GM12878 (cell line): Measurements from ENCODE around the gene CYP51A1. TPM values are rescaled to one million over a fixed set of nuclear protein-coding genes. Genes with fewer than 3 reads are reported as not detected.

Source experiments
- ATAC-seq: fragments of 200-7000 bp; cut with Tn5 transposase; 3 replicates; pipeline ENCODE4 v1.9.1; 2020; ENCODE audit warnings: mild to moderate bottlenecking, moderate library complexity
- BruUV-seq: library from RNA; stranded (reverse); fragments of 400-500 nt; replicated peaks from 2 replicates; lab custom pipeline; 2021; lab: Mats Ljungman, UMichigan
- CTCF ChIA-PET: fragments of 300-600 bp; sonication (Branson Sonifier 250); formaldehyde crosslinking; extraction: SDS; loops from one replicate; lab custom pipeline; 2021; ENCODE audit warnings: inconsistent platforms; lab: Yijun Ruan, JAX
- POLR2A ChIA-PET: fragments of 350-600 bp; formaldehyde crosslinking; extraction: SDS; loops from one replicate; lab custom pipeline; 2021; ENCODE audit warnings: inconsistent platforms; lab: Charles Lee
- RAD21 ChIA-PET: fragments of 300-600 bp; sonication (Branson Sonifier 250); formaldehyde crosslinking; loops from one replicate; lab custom pipeline; 2023; ENCODE audit warnings: antibody characterized with exemption; ENCODE audit not compliant: unreplicated experiment; lab: Charles Lee
- SMC1A ChIA-PET: fragments of 300-600 bp; sonication (Branson Sonifier 250); formaldehyde crosslinking; loops from one replicate; lab custom pipeline; 2023; ENCODE audit not compliant: unreplicated experiment, uncharacterized antibody; lab: Charles Lee
- DNase-seq: peaks from one replicate; pipeline ENCODE4 v3.0.0-alpha.2; 2011; ENCODE audit warnings: low read depth, low spot score
- FAIRE-seq: peaks from 3 replicates; lab custom pipeline; 2011; peaks lifted over from hg19 to GRCh38; lab: Jason Lieb, UNC
- H2AFZ ChIP-seq: 2 replicates; pipeline ENCODE4 v1.6.0; 2011; ENCODE audit warnings: low read depth, low read length, control low read depth; ENCODE audit not compliant: control insufficient read depth
- H3K27ac ChIP-seq: 2 replicates; pipeline ENCODE4 v1.5.1; 2011; ENCODE audit warnings: control low read depth; ENCODE audit not compliant: control insufficient read depth, insufficient read depth
- H3K27me3 ChIP-seq, 2 experiments: replicated peaks in 1 of 2; 2 replicates each; pipeline versions ENCODE4 v1.6.0 to v1.6.1; 2011; ENCODE audit warnings: low read length in 1 of 2; ENCODE audit not compliant: control insufficient read depth in 2 of 2, insufficient read depth in 2 of 2
- H3K36me3 ChIP-seq, 2 experiments: 2 replicates each; pipeline ENCODE4 v1.5.1; 2011; ENCODE audit warnings: low read length in 1 of 2; ENCODE audit not compliant: control insufficient read depth in 2 of 2, insufficient read depth in 2 of 2
- H3K4me1 ChIP-seq: 2 replicates; pipeline ENCODE4 v1.6.1; 2011; ENCODE audit warnings: mild to moderate bottlenecking, low read length, moderate library complexity, mixed read lengths; ENCODE audit not compliant: control insufficient read depth, insufficient read depth
- H3K4me2 ChIP-seq: 2 replicates; pipeline ENCODE4 v1.6.0; 2011; ENCODE audit warnings: control low read depth; ENCODE audit not compliant: control insufficient read depth, insufficient read depth
- H3K4me3 ChIP-seq: fragments of 200-600 bp; sonication (generic); 2 replicates; pipeline ENCODE4 v1.5.1; 2016
- H3K79me2 ChIP-seq: 2 replicates; pipeline ENCODE4 v1.6.0; 2011; ENCODE audit warnings: low read length; ENCODE audit not compliant: control insufficient read depth, insufficient read depth
- H3K9ac ChIP-seq: 2 replicates; pipeline ENCODE4 v1.8.0; 2011; ENCODE audit warnings: low read length, control low read depth, mixed read lengths; ENCODE audit not compliant: control insufficient read depth, insufficient read depth
- H3K9me3 ChIP-seq: replicated peaks from 3 replicates; pipeline ENCODE4 v1.5.1; 2011; ENCODE audit warnings: mild to moderate bottlenecking, low read length; ENCODE audit not compliant: control insufficient read depth, insufficient read depth
- H4K20me1 ChIP-seq: 2 replicates; pipeline ENCODE4 v1.6.0; 2011; ENCODE audit not compliant: control insufficient read depth, insufficient read depth
- CTCF ChIP-seq, 3 experiments: IDR thresholded peaks in 2 of 3; conservative IDR thresholded peaks in 1 of 3; 2 replicates each; pipeline ENCODE4 v1.5.1; 2011; ENCODE audit warnings: low read depth in 3 of 3, low read length in 3 of 3, mild to moderate bottlenecking in 3 of 3, control low read depth in 2 of 3, moderate library complexity in 2 of 3, inconsistent platforms in 1 of 3, mixed read lengths in 1 of 3; ENCODE audit not compliant: control insufficient read depth in 2 of 3, insufficient read depth in 1 of 3; ENCODE audit errors: extremely low read depth in 1 of 3
- HCFC1 ChIP-seq: fragments of 150-350 bp; IDR thresholded peaks from 2 replicates; pipeline ENCODE4 v1.6.1; 2014; ENCODE audit warnings: low read length
- LARP7 ChIP-seq: fragments of 450-650 bp; IDR thresholded peaks from 2 replicates; pipeline ENCODE4 v1.6.1; 2017; ENCODE audit warnings: mild to moderate bottlenecking
- NFIC ChIP-seq: IDR thresholded peaks from 2 replicates; pipeline ENCODE4 v1.6.1; 2012; ENCODE audit warnings: low read depth, mild to moderate bottlenecking, inconsistent platforms, low read length, moderate library complexity
- RAD51 ChIP-seq: fragments of 450-650 bp; IDR thresholded peaks from 2 replicates; pipeline ENCODE4 v1.6.1; 2016; ENCODE audit warnings: moderate library complexity, mild to moderate bottlenecking, inconsistent platforms
- REST ChIP-seq: IDR thresholded peaks from 2 replicates; pipeline ENCODE4 v1.6.1; 2012; ENCODE audit warnings: mild to moderate bottlenecking, low read depth, low read length
- RFX5 ChIP-seq: IDR thresholded peaks from 2 replicates; pipeline ENCODE4 v1.6.1; 2011; ENCODE audit warnings: low read depth, low read length, improper control_type of control experiment
- SIX5 ChIP-seq: IDR thresholded peaks from 2 replicates; pipeline ENCODE4 v1.6.1; 2011; ENCODE audit warnings: mild to moderate bottlenecking, low read depth, low read length, moderate library complexity; ENCODE audit not compliant: severe bottlenecking
- SMARCA5 ChIP-seq: fragments of 450-650 bp; IDR thresholded peaks from 2 replicates; pipeline ENCODE4 v1.6.1; 2017; ENCODE audit warnings: mild to moderate bottlenecking
- TCF7 ChIP-seq: IDR thresholded peaks from 2 replicates; pipeline ENCODE4 v1.6.1; 2014; ENCODE audit warnings: antibody characterized with exemption, borderline replicate concordance
- YBX1 ChIP-seq: fragments of 450-650 bp; IDR thresholded peaks from 2 replicates; pipeline ENCODE4 v1.6.1; 2016; ENCODE audit warnings: antibody characterized with exemption
- ZBTB11 ChIP-seq: fragments of 450-650 bp; formaldehyde crosslinking; IDR thresholded peaks from 2 replicates; pipeline ENCODE4 v1.5.0; 2022; ENCODE audit warnings: mild to moderate bottlenecking, missing genetic modification characterization
- ZNF622 ChIP-seq: fragments of 450-650 bp; IDR thresholded peaks from 2 replicates; pipeline ENCODE4 v1.6.1; 2017; ENCODE audit warnings: mild to moderate bottlenecking, inconsistent platforms
- in situ Hi-C: fragments of 300-500 bp; cut with MboI; formaldehyde crosslinking; loops from 9 replicates; pipeline ENCODE4 v1.14.3; 2018; ENCODE audit warnings: mixed read lengths
- intact Hi-C: fragments of 100-400 bp; cut with micrococcal nuclease; formaldehyde crosslinking; loops from one replicate; pipeline ENCODE4 v1.14.2; 2022; ENCODE audit not compliant: unreplicated experiment
- polyA plus RNA-seq, 11 experiments: library from polyadenylated mRNA; depleted of rRNA in 4 of 11; unstranded in 6 of 11; stranded (reverse) in 5 of 11; fragments of >200 nt; fragmentation: Nextera tagmentation in 4 of 11; fragmentation: Illumina TruSeq in 1 of 11; extraction: Ambion mirVana in 4 of 11; extraction: Trizol in 1 of 11; gene quantifications; 1 replicate in 1 of 11; 2 replicates in 10 of 11; pipeline versions ENCODE4 v1.2.1 to v1.2.3, GENCODE V29; 2011 to 2016; ENCODE audit warnings: inconsistent platforms in 2 of 11, missing spikeins in 2 of 11, low read depth in 1 of 11
- total RNA-seq, 4 experiments: library from RNA; depleted of rRNA in 3 of 4; stranded (reverse); fragments of >200 nt in 3 of 4; fragmentation: Illumina TruSeq in 1 of 4; extraction: Trizol in 1 of 4; gene quantifications; 2 replicates each; pipeline versions ENCODE4 v1.2.1 to v1.2.3, GENCODE V29; 2013 to 2021
- TF ChIP-seq, protein P1 (sequence below): fragments of 450-650 bp; formaldehyde crosslinking; IDR thresholded peaks from 2 replicates; pipeline ENCODE4 v1.4.0; 2022; ENCODE audit warnings: mild to moderate bottlenecking, moderate library complexity

CYP51A1 gene
- total and polyA plus RNA-seq, 10 of the 15 experiments (the other 5 are each of a cell fraction or from before 2014, with no cell fraction given) = 21.5 to 113 (median 61.8) TPM

DNA sequence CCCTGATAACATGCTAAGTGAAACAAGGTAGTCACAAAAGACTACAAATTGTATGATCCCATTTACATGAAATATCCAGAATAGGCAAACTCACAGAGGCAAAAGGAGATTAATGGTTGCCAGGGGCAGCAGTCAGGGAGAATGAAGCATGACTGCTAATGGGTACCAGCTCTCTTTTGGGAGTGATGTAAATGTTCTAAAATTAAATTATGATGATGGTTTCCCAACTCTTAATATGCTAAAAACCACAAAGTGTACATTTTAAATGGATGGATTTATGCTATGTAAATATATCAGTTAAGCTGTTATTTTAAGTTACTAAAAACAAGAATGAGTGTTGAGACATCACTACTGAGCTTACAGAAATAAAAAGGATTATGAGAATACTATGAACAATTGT is 12.6 kb downstream of the CYP51A1 start:
- H3K79me2 ChIP-seq = peaks cover 17% of the 10 kb centered on the region
- intact Hi-C loops = no loop called here
- H3K9me3 ChIP-seq = peaks cover 6% of the 10 kb centered on the region; the same call in 2 of the 3 replicates
- no peak overlapping the region for H3K9ac ChIP-seq
- no peaks in the 10 kb centered on the region for H3K27me3 ChIP-seq
- H3K27ac ChIP-seq = no peak overlapping the region
- H3K4me1 ChIP-seq = no peaks in the 10 kb centered on the region
- H3K4me3 ChIP-seq = no peak overlapping the region
- H3K4me2 ChIP-seq = no peak overlapping the region
- DNase-seq (no peak), FAIRE-seq (no peak), ATAC-seq (no peak)
- no peak overlapping the region for H2AFZ ChIP-seq
- CTCF ChIA-PET = no interaction called here
- in situ Hi-C loops = no loop called here
- RAD21 ChIA-PET = no interaction called here
- H3K36me3 ChIP-seq = peaks cover 4 to 36% of the 10 kb centered on the region in 2 experiments
- POLR2A ChIA-PET = interaction anchor here (0.6 kb wide), 1 partner anchor 659 kb away, joined by 4 read pairs; no protein-coding TSS in a partner anchor
- no TSS peak for BruUV-seq
- no peaks in the 10 kb centered on the region for H4K20me1 ChIP-seq
- SMC1A ChIA-PET = interaction anchor here (1.1 to 2.4 kb wide), 2 partner anchors 11 to 13 kb away, joined by 3 to 7 read pairs; no protein-coding TSS in a partner anchor
- no peak for TF ChIP-seq RFX5
- TF ChIP-seq SIX5 = no peak
- TF ChIP-seq LARP7 = no peak
- TF ChIP-seq HCFC1 = no peak
- TF ChIP-seq SMARCA5 = no peak
- TF ChIP-seq ZBTB11 = no peak
- no peak for TF ChIP-seq YBX1
- no peak for TF ChIP-seq CTCF (IDR thresholded peaks at IDR 0.05 in 2 of 3, conservative IDR thresholded peaks at IDR 0.05 in 1 of 3; ENCODE audit: control insufficient read depth in 2 of 3, extremely low read depth in 1 of 3, insufficient read depth in 1 of 3, low read depth in 3 of 3, low read length in 3 of 3)
- TF ChIP-seq ZNF622 = no peak
- TF ChIP-seq RAD51 = no peak
- TF ChIP-seq, protein P1, sequence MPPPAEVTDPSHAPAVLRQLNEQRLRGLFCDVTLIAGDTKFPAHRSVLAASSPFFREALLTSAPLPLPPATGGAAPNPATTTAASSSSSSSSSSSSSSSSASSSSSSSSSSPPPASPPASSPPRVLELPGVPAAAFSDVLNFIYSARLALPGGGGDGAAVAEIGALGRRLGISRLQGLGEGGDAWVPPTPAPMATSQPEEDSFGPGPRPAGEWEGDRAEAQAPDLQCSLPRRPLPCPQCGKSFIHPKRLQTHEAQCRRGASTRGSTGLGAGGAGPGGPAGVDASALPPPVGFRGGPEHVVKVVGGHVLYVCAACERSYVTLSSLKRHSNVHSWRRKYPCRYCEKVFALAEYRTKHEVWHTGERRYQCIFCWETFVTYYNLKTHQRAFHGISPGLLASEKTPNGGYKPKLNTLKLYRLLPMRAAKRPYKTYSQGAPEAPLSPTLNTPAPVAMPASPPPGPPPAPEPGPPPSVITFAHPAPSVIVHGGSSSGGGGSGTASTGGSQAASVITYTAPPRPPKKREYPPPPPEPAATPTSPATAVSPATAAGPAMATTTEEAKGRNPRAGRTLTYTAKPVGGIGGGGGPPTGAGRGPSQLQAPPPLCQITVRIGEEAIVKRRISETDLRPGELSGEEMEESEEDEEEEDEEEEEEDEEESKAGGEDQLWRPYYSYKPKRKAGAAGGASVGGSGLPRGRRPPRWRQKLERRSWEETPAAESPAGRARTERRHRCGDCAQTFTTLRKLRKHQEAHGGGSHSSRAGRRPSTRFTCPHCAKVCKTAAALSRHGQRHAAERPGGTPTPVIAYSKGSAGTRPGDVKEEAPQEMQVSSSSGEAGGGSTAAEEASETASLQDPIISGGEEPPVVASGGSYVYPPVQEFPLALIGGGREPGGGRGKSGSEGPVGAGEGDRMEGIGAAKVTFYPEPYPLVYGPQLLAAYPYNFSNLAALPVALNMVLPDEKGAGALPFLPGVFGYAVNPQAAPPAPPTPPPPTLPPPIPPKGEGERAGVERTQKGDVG (CRISPR knock-in tag) = no peak
- TF ChIP-seq TCF7 = no peak
- no peak for TF ChIP-seq NFIC
- TF ChIP-seq REST = no peak
